MM.1S (cell line): Measurements from ENCODE around the gene SH3BP4.

Source experiments
- EZH2 ChIP-seq: fragments of 300-600 bp; sonication (generic); optimal IDR thresholded peaks from 2 replicates; pipeline ENCODE3; 2017; ENCODE audit warnings: low read depth, mild to moderate bottlenecking, antibody characterized with exemption, low read length, mixed read lengths
- EZH2phosphoT487 ChIP-seq: fragments of 300-600 bp; sonication (generic); IDR thresholded peaks from 2 replicates; pipeline ENCODE4 v1.6.1; 2018; ENCODE audit warnings: antibody characterized with exemption, low read length
- TF ChIP-seq, protein P1 (sequence below): fragments of 300-600 bp; sonication (generic); IDR thresholded peaks from 2 replicates; pipeline ENCODE4 v1.5.1; 2016; ENCODE audit warnings: antibody characterized with exemption, low read length, mixed read lengths

DNA sequence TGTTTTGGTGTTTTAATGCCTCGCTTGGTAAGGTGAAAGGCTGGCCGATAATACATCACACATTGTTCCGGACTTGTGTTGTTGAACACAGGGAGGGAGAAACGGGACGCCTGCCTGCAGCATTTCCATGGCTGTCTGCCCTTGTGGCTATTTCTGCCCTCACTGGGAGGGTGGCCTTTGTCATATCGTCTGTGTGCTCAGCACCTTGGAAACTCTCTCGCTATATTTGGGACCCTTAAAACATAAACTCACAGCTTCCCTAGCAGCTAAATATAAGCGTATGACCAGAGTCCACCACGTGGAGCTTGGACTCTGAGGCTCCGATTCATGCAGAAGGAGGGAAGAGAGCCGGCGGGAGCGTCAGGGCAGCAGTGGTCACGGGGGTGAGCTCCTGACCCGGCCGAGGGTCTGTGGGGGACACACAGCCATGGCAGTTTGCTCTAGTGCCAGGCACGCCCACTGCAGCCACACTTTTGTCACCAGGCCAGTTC lies 111.7 kb downstream of the SH3BP4 start:
- TF ChIP-seq, protein P1, sequence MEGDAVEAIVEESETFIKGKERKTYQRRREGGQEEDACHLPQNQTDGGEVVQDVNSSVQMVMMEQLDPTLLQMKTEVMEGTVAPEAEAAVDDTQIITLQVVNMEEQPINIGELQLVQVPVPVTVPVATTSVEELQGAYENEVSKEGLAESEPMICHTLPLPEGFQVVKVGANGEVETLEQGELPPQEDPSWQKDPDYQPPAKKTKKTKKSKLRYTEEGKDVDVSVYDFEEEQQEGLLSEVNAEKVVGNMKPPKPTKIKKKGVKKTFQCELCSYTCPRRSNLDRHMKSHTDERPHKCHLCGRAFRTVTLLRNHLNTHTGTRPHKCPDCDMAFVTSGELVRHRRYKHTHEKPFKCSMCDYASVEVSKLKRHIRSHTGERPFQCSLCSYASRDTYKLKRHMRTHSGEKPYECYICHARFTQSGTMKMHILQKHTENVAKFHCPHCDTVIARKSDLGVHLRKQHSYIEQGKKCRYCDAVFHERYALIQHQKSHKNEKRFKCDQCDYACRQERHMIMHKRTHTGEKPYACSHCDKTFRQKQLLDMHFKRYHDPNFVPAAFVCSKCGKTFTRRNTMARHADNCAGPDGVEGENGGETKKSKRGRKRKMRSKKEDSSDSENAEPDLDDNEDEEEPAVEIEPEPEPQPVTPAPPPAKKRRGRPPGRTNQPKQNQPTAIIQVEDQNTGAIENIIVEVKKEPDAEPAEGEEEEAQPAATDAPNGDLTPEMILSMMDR, result no peak
- TF ChIP-seq EZH2phosphoT487 (no peak), EZH2 (no peak)
